HUDEP-2 (cell line): Measurements from ENCODE around the gene SORL1-AS1.
A peak's percentile ranks its signal among the peaks of the same experiment; 100 is the strongest.
"Not testable (repeated sequence)": the region's sequence is repeated elsewhere in the genome, so short reads cannot be mapped to it uniquely, and the experiment has no call there.

ENCODE experiments used
- DNase-seq, 76 experiments: peaks; one replicate each; lab custom pipeline; 2025; ENCODE audit not compliant: unreplicated experiment in 76 of 76; lab: John Stamatoyannopoulos, UW

SORL1-AS1 gene

DNA sequence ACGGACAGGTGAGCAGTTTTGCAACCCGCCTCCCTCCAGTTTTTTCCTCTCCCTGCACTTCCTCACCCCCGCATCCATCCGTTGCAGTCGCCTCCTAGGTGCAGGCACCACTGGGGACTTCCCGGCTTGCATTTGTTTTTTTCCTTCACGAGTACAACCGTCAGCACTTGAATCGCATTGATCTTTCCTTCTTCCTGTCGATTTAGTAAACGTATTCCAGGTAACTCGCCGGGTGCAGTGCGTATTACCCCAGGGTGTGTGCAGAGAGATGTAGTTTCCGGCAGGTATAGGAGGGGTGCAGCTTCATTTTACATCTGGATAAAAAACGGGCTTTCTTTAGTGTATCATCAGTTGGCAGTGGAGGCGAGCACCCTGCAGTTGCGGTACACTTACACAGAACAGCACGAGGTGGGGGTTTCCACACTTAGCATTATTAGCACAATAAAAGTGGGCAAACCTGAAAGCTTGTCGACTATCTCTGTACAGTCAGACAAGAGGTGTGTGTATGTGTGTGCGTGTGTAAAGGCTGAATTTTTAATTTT lies at the start of gene SORL1-AS1:
Gene SORL1-AS1, minus strand, starts transcription at position 359 of the 542 bp plus-strand sequence.
- no peak for DNase-seq

DNA sequence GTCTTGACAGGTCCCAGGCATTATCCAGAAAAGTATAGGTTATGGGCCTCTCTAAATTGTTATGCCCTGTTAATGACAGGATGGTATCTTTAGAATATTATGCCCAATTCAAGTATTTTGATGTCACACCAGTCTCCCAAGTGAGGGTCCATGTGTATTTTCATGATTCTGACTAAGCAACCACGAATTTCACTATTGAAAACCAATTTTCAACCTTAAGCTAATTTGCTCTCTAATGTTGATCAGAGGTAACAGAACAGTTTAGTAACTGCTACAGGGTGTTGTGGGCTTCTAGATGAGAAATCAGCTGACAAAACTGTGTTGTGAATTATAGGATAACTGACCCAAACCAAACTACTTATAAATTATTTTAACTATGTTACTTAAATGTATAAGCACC lies 48.0 kb upstream of the SORL1-AS1 start:
- no peak for DNase-seq

DNA sequence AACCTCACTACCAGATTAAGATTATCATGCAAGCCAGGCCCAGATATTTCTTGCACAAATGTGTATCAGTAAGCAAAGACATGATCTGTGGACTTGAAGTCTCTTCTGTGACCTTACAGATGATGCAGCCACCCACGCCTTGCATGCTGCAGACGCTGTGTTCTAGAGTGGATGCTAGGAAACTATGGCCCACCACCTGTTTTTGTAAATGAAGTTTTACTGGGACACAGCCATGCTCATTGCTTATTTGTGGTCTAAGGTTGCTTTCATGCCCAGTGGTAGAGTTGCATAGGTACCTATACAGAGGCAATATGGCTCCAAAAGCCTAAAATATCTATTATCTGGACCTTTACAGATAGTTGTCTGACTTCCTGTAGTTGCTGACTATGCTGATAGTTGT lies 47.5 kb upstream of the SORL1-AS1 start:
- DNase-seq = no peak

DNA sequence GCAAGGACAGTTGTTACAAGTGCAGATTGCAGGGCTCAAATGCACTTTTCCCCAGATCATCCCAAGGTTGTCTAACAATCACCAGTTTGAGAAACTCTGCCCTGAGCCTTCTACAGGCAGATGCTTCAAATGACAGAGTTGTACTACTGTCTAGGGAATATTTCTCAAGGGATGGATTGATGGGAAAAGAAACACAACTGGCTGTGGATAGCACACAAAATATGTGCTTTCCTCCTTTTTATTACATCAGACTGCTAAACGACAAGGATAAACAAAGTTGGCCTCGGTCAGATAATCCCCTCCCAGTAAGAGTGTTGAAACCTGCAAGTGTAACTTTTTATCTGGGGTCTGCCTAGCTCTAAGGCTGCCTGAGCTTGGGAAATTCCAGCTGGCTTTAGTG lies 46.6 kb upstream of the SORL1-AS1 start:
- no peak for DNase-seq

DNA sequence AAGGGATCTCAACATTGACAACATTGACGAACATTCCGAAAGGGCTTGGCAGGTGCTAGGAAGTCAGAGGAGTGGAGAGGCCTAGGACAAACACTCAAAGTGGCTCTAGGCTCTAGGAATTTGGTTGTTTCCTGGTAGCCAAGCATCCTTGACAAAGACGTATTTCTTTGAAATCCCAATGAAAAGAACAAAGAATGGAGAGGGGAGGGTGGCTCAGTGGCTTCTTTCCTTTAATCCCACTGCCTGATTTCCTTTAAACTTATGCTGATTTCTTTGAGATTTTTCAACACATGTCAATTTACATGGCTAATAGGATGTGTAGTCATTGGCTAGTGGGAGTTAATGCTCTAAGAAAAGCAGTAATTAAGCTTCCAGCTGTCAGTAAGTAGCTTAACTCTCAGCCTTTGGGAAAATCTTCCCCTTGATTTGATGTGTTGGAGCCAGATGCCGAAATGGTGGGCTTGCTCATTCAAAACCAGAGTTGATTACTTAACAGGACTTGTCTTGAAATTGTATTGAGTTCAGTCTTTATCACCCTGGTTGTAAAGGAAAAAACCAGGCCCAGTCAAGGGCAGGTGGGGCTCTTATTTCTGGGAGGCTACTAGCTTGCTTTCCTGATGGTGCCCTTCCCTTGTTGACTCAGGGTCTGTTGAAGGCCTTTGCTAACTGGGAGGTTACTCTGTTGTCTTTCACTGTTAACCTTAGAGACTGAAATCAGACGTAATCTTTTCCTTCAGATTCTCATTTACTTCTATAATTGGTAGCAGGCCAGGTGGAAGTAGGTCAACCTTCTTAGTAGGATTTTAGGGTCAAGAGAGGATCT lies 44.6 kb upstream of the SORL1-AS1 start:
- no peak for DNase-seq

DNA sequence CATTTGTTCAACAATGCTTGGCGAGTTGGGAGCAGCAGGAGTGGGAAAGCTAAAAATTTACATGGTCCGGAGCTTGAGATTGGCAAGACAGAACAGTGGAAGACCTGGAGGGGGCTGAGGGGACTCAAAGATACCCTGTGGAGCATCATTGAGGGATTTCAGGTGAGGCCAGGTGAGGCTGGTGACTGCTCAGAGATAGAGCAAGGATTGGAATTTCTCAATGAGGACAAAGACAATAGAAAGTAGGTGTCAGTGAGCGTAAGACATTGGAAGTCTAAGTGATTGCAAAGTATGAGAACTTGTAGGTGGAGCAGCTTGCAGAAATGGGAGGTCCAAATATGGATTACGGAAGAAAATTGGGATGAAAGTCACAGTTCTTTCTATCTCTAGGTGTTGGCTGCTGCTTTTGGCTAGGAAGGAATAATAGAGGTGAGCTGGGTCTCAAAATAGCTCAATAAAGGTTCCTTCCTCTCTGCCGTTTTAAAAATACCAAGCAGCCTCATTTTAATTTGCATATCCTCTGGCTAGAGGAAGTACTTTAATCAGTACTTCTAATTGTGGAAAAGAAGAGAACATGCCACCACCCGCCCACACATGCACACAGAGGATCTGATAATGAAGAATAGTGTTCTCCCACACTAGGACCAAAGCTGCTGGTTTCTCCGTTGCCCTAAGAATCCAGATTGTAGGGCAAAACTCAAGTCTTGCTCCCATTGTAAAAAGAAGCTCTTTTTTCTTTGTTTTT lies 41.8 kb upstream of the SORL1-AS1 start:
- DNase-seq = peak in 13 of 76 experiments; percentile 1 to 26 (median 9)

DNA sequence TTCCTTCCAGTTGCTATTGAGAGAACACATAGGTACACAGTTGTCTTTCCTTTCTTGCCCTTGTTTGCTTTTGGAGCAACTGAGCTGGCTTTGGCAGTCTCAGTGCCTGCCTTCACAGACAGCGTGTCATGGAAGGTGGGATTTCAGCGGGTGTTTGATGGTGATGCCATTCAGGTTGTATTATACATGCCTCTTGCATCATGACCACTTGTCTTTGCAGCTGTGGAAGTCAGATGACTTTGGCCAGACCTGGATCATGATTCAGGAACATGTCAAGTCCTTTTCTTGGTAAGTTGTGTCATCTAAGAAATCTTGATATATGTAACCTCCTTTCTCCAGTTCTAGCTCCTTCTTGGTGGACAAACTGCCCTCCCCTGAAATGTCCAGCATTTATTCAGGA lies 37.1 kb upstream of the SORL1-AS1 start:
- DNase-seq = no peak

DNA sequence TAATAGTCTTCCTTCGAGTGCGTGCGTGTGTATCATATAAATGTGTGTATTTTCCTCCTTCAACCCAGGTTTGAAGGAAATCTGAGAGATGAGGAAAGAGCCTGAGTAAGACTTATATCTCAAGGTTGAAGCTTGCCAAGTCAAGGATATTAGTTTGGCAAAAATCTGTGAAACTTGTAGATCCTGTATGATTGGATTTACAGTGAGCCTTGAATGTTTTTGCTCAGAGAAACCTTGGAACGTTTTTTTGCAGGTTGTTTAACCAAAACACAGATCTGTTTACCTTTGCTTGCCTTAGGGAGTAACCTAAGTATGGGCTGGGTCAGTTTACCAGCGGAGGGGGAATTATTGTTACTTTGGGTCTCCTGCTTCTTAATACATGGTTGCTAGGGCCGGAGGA lies 35.9 kb upstream of the SORL1-AS1 start:
- no peak for DNase-seq

DNA sequence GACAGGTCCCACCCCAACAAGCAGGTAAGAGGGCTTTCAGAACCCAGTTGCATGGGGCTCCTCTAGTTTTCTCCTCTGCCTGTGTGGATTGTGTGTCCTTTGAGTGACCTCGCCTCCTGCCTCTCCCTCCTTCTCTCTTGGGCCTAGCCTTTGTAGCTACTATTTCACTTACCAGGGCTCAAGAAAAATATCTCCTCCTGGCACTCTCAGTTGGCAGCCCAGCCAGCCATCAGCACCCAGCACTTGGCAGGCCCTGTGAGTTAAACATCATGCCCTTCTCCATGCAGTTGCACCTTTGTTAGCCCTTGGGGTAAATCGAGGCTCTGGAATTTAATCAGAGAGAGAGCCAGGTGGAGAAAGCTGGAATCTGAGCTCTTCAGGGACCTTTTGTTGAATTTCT lies 35.4 kb upstream of the SORL1-AS1 start:
- DNase-seq = no peak

DNA sequence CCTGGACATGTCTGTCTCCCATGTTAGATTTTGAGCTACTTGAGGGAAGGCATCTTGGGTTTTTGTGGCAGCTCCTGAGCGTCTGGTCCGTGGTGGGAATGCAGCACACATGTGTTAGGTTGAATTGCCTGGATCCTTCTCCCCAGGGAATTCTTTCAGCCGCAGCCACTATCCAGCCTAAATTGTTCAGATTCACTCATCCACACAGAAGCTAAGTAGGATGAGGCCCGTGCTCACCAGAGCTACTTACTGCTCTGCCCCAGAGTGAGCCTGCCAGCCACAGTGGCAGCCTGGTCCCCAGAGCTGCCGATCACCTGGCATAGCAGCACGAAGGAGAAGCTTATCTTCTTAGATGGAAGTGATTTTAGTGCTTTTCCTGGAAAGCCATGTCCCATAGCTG lies 34.4 kb upstream of the SORL1-AS1 start:
- no peak for DNase-seq

DNA sequence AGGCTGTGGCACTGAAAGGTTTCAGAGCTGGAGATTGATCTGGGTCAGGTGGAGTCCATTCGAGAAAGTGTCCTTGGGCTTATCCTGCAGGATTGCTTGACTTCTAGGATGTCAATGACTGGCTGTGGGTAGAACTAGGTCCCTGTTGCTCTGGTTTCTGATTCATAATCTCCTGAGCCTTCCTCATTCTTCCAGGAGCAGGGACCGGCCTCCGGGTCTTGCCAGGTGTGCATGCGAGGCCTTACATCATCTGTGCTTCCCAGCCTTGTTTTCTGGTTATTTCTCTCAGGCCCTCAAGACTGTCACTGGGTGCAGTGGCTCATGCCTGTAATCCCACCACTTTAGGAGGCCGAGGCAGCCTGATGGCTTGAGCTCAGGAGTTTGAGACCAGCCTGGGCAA lies 33.3 kb upstream of the SORL1-AS1 start:
- DNase-seq = no peak

DNA sequence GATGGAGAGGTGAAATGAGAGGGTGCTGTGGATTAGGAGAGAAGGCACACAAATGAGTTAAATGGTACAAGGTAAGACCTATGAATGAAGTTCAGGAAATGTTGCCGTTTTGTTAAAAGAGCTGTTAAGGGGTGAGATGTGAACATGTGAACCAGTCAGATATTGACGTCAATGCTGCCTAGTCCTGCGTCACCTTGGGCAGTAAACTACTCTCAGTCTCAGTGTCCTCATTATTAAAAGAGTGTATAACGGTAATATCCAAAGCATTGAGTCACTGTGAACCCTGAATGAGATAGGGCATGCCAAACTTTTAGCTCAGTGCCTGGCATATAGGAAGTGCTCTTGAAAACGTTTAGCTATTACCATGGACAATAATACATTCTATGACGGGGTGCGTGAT lies 32.4 kb upstream of the SORL1-AS1 start:
- DNase-seq = no peak

DNA sequence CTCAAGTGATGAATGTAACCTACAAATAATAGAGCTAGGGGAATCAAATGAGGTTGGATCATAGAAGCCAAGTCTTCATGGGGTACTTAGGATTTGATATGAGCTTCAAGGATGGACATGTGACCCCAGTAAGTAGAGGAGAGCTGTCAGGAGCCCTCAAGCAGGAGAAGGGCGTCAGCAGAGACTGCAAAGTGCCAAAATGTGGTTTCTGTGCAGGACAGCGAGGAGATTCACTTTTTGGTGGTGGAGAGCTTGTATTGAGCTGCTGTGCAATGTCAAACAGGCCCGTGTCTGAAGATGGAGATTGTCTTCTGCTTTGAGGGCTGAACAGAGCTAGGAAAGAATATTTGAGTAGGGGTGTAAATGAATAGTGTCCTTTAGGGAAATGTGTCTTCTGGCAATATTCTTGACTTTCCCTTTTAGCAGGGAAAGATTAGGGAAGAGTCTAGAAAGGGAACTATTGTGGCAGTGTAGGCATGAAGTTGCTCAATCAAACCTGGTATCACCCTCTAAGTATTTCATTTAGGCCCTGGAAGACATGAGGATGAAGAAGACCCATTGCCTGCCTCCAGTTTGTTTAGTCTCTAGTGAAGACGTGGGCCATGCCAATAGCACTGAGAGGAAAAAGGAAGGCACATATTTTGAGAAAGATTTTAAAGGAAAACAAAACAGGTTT lies 31.2 kb upstream of the SORL1-AS1 start:
- no peak for DNase-seq

DNA sequence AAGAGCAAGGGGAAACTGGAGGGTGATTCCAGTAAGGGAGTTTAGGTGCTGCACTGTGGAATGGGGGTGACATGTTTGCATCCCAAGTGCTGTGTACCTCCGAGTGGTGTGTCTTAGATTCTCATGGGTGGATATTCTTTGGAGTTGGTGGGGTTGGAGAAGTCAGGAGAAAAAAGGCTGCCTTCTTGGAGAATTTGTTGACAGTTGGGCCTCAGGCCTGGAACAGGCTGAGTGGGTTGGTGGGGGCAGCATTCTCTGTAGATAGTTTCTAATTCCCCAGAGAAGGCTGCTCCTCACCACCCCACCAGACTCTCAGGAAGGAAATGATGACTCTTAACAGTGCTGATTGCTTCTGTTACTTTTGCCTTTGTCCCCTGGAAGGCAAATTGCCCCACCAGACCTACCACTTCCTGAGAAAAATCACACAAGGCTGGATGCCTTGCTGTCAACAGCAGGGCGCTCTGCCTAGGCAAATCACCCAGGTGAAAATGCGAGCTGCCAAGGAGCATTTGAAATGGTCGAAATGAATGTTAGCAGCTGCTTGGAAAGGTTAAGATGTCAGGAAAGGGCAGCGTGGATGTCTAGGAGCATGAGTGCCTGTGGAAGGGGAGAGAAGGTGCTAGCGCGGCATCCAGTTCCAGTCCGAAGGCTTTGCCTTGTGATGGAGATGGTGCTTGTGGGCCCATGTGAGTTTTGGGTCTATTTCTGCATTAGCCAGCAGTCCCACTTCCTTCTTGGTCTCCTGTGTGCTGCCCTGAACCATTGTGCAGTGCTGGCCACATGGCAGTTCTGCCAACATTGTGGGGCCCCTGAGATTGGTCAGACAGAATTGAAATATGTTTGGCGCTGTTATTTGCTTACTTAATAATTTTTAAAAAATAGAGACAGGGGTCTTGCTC lies 29.7 kb upstream of the SORL1-AS1 start:
- DNase-seq = no peak

DNA sequence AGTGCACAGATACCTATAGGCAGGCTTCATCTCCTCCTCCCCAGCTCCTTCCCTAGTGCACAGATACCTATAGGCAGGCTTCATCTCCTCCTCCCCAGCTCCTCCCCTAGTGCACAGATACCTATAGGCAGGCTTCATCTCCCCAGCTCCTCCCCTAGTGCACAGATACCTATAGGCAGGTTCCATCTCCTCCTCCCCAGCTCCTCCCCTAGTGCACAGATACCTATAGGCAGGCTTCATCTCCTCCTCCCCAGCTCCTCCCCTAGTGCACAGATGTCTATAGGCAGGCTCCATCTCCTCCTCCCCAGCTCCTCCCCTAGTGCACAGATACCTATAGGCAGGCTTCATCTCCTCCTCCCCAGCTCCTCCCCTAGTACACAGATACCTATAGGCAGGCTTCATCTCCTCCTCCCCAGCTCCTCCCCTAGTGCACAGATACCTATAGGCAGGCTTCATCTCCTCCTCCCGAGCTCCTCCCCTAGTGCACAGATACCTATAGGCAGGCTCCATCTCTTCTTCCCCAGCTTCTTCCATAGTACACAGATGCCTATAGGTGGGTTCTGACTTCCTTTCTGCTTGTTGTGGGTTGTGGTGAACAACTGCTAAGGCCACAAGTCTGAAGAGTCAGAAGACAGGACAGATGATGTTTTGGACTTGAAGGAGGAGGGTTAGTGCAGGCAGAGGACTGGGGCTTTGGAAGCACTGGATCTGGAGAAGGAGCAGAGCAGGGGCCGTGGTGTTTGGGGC lies 28.9 kb upstream of the SORL1-AS1 start:
- DNase-seq = not testable (repeated sequence)

DNA sequence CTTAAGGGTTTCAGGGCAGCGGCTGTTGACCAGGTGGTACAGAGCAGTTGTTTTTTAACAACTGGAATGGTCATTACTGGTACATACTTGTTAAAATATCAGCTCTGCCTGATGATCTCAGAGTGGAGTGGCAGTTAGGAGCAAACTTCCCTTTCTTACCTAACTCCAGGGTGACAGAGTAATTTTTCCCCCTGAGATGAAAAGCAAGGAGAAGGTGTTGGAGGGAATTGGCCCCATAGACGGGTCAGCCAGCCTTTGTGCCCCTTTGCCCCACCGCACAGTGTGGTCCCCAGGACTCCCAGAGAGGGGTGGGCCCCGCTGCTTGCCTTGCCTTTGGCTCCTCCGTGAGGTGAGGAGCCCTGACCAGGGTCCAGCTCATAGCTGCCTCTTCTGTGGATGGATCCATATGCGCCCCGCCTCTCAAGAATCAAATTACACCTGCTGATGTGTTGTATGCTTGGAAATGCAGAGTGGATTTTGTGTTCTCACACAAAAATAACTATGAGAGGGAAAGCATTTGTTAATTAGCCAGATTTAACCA lies 27.0 kb upstream of the SORL1-AS1 start:
- no peak for DNase-seq

DNA sequence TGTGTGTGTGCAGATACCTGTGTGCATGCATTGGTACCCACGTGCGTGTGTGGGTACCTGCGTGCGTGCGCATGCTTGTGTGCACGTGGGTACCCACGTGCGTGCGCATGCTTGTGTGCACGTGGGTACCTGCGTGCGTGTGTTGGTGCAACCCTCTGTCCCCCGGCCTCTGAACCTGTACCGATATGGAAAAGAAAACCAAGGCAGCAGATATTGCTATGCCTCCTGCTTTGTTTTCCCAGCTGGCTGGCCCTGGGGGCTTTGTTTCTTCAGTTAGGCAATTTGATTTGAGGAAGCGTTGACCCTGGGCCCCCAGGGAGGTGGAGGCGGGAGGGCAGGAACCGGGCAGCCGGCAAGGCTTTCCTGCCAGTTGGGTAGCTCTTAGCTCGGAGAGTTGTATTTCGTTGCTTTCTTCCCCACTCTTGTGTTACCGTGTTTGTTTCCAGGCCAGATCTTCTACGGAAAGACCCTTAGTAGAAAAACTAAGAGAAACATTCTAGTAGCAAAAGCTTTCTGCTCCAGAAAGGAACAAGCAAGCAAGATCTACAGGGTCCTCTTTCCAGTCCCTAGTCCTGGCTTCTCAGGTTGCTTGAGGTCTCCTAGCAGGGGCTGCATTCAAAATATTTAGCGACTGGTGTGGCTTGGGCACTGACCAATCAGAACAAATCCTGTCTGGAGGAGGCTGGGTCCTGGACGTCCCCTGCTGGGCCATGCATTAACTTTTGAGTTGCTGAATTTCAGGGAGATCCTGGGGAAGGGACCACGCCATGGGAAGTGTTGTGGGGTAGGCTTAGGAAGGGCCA lies 26.3 kb upstream of the SORL1-AS1 start:
- no peak for DNase-seq

DNA sequence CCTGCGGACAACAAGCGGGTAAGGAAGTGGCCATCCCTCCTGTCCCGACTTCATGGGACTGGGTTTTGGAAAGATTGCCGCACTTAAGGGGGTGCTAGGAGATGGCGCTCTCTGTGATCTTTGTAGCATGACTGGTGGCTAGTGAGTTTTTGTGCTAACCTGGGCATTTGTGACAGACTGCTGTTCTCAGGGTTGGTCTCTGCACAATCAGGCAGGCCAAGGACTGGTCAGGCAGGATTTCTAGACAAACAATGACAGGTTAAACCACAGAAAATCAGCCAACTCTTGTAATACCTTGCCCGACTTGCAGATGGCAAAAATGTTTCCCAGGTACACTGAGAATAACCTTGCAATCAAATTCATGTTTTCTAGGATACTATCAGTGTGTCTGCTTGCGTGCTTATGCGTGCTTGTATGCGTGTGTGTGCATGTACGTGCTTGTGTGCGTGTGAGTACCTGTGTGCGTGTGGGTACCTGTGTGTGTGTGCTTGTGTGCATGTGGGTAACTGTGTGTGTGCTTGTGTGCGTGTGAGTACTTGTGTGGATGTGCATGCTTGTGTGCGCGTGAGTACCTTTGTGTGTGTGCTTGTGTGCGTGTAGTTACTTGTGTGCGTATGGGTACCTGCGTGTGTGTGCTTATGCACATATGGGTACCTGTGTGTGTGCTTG lies 25.6 kb upstream of the SORL1-AS1 start:
- no peak for DNase-seq
